Gastrocnemius medialis (tissue), 4 donors: Measurements from ENCODE around the gene TTN. TPM values are rescaled to one million over a fixed set of nuclear protein-coding genes. Genes with fewer than 3 reads are reported as not detected.

Experiments
- ATAC-seq, 2 donors: fragments of 150-250 bp; one replicate each; pipeline ENCODE4 v1.9.1; 2016
- DNase-seq, 2 donors: peaks; one replicate each; pipeline ENCODE4 v3.0.0-alpha.2; 2019
- H3K27ac ChIP-seq, 4 donors: fragments of 200-600 bp; sonication (generic); 1 replicate in 1 of 4; 2 replicates in 3 of 4; pipeline ENCODE4 v1.5.1; 2016 to 2018; ENCODE audit warnings: mild to moderate bottlenecking in 2 of 4, moderate library complexity in 1 of 4
- H3K27me3 ChIP-seq, 3 donors: fragments of 200-600 bp; sonication (generic) in 2 of 3; 1 replicate in 1 of 3; 2 replicates in 2 of 3; pipeline versions ENCODE4 v1.5.1 to v1.6.0; 2016 to 2019; ENCODE audit warnings: mild to moderate bottlenecking in 1 of 3, moderate library complexity in 1 of 3
- H3K36me3 ChIP-seq, 2 donors: fragments of 200-600 bp; sonication (generic) in 1 of 2; one replicate each; pipeline ENCODE4 v1.5.1; 2017 to 2018
- H3K4me1 ChIP-seq, 2 donors: fragments of 200-600 bp; sonication (generic) in 1 of 2; one replicate each; pipeline ENCODE4 v1.5.1; 2016 to 2017; ENCODE audit warnings: mild to moderate bottlenecking in 2 of 2
- H3K4me3 ChIP-seq, 4 donors: fragments of 200-600 bp; sonication (generic) in 3 of 4; 1 replicate in 1 of 4; 2 replicates in 3 of 4; pipeline ENCODE4 v1.5.1; 2016 to 2019; ENCODE audit warnings: mild to moderate bottlenecking in 2 of 4
- H3K9me3 ChIP-seq, 3 donors: fragments of 200-600 bp; sonication (generic) in 2 of 3; 1 replicate in 1 of 3; 2 replicates in 2 of 3; pipeline ENCODE4 v1.5.1; 2016 to 2019
- POLR2A ChIP-seq, 2 donors: fragments of 450-650 bp; IDR thresholded peaks; one replicate each; pipeline ENCODE4 v1.6.1; 2017; ENCODE audit warnings: antibody characterized with exemption in 2 of 2, mild to moderate bottlenecking in 2 of 2, moderate library complexity in 2 of 2
- in situ Hi-C, 4 donors: fragments of 200-750 bp; cut with MboI; loops; one replicate each; pipeline versions ENCODE4 v1.15.0 to v1.8.0; 2017; ENCODE audit warnings: low sequenced_read_pairs in 4 of 4
- intact Hi-C: fragments of 100-400 bp; cut with DNase I; formaldehyde crosslinking; loops from one replicate; pipeline ENCODE4 v1.15.1; 2023; ENCODE audit warnings: low total_unique reads
- total RNA-seq, 4 donors: library from RNA; depleted of rRNA; stranded (reverse); fragments of >200 nt; gene quantifications; one replicate each; pipeline versions ENCODE4 v1.1.0 to v1.2.3, GENCODE V29; 2016
- TF ChIP-seq, protein P1 (sequence below), 5 experiments: fragments of 450-650 bp in 3 of 5; fragments of 200-600 bp in 2 of 5; sonication (generic) in 2 of 5; IDR thresholded peaks in 4 of 5; conservative IDR thresholded peaks in 1 of 5; 1 replicate in 4 of 5; 2 replicates in 1 of 5; pipeline ENCODE4 v1.5.1; 2016 to 2019; ENCODE audit warnings: antibody characterized with exemption in 5 of 5, mild to moderate bottlenecking in 3 of 5, moderate library complexity in 3 of 5

The TTN gene
- total RNA-seq, 4 donors from 2014 or later: 4,552 to 9,701 (median 7,268) TPM

- TF ChIP-seq, protein P1, sequence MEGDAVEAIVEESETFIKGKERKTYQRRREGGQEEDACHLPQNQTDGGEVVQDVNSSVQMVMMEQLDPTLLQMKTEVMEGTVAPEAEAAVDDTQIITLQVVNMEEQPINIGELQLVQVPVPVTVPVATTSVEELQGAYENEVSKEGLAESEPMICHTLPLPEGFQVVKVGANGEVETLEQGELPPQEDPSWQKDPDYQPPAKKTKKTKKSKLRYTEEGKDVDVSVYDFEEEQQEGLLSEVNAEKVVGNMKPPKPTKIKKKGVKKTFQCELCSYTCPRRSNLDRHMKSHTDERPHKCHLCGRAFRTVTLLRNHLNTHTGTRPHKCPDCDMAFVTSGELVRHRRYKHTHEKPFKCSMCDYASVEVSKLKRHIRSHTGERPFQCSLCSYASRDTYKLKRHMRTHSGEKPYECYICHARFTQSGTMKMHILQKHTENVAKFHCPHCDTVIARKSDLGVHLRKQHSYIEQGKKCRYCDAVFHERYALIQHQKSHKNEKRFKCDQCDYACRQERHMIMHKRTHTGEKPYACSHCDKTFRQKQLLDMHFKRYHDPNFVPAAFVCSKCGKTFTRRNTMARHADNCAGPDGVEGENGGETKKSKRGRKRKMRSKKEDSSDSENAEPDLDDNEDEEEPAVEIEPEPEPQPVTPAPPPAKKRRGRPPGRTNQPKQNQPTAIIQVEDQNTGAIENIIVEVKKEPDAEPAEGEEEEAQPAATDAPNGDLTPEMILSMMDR (IDR thresholded peaks at IDR 0.05 in 4 of 5, conservative IDR thresholded peaks at IDR 0.05 in 1 of 5): no peak
- no peak for TF ChIP-seq POLR2A (IDR thresholded peaks at IDR 0.05)
- H3K27ac ChIP-seq: peak overlapping the region in 3 of 4 donors; percentile 23 to 79 (median 41)
- peaks cover 74 to 80% of the 10 kb centered on the region in 2 donors for H3K4me1 ChIP-seq
- ATAC-seq: no peak
- intact Hi-C loops: loop anchor here (5.0 kb wide), 2 partner anchors 38 to 68 kb away; no protein-coding TSS in a partner anchor
- H3K27me3 ChIP-seq: no peaks in the 10 kb centered on the region
- in situ Hi-C loops: no loop called here
- H3K4me3 ChIP-seq: no peak overlapping the region
- DNase-seq: no peak
- H3K9me3 ChIP-seq: no peaks in the 10 kb centered on the region
- H3K36me3 ChIP-seq: peaks cover 0 to 100% of the 10 kb centered on the region in 2 donors
Measured at GRCh38 chr2:178733975-178734374, 73.2 kb downstream of the TTN start.

GRCh38 chr2:178732913-178733312, 74.3 kb downstream of the TTN start:
- intact Hi-C loops: loop anchor here (5.0 kb wide), 2 partner anchors 39 to 69 kb away; no protein-coding TSS in a partner anchor
- H3K27ac ChIP-seq: peak overlapping the region in 3 of 4 donors; percentile 23 to 79 (median 34)
- peak in 1 of 2 donors; percentile 68 for DNase-seq

DNA sequence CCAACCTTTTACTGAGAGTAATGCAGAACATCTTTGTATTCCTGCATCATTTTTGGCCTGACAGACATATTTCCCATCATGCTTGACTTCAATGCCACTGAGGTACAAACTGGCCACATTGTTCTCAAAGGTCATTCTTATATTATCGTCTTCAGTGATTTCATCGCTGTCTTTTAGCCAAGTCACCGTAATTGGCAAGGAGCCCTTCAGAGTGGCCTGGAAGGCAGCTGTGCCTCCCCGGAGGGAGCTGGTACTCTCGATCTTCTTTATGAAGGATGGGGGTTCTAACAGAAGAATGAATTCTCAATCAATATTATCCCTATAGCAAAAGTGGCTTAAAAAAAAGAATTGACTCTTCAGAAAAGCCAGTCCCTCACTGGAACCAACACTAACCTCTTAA, 75.9 kb downstream of the TTN start:
- DNase-seq (peak in 1 of 2 donors; percentile 64), ATAC-seq (peak; percentile 37 to 51)
- H3K9me3 ChIP-seq: no peaks in the 10 kb centered on the region
- in situ Hi-C loops (no loop called here), intact Hi-C loops (loop anchor here (5.0 kb wide), 2 partner anchors 41 to 71 kb away; no protein-coding TSS in a partner anchor)
- peaks cover 69 to 77% of the 10 kb centered on the region in 2 donors for H3K4me1 ChIP-seq
- peaks cover 4 to 100% of the 10 kb centered on the region in 2 donors for H3K36me3 ChIP-seq
- TF ChIP-seq POLR2A (IDR thresholded peaks at IDR 0.05): no peak
- TF ChIP-seq, protein P1 (IDR thresholded peaks at IDR 0.05 in 4 of 5, conservative IDR thresholded peaks at IDR 0.05 in 1 of 5): no peak
- H3K4me3 ChIP-seq: no peak overlapping the region
- H3K27me3 ChIP-seq: no peaks in the 10 kb centered on the region
- peak overlapping the region; percentile 61 to 79 (median 70) for H3K27ac ChIP-seq

More at GRCh38 chr2:178732913-178733312, 74.3 kb downstream of the TTN start:
- Histone ChIP-seq H3K9me3 (no peaks in the 10 kb centered on the region), H3K4me3 (no peak overlapping the region), H3K36me3 (peaks cover 0 to 100% of the 10 kb centered on the region in 2 donors), H3K4me1 (peaks cover 68 to 81% of the 10 kb centered on the region in 2 donors), H3K27me3 (no peaks in the 10 kb centered on the region)
- peak; percentile 44 to 58 for ATAC-seq
- in situ Hi-C loops: no loop called here
- TF ChIP-seq, protein P1 (IDR thresholded peaks at IDR 0.05 in 4 of 5, conservative IDR thresholded peaks at IDR 0.05 in 1 of 5): no peak
- TF ChIP-seq POLR2A (IDR thresholded peaks at IDR 0.05): no peak

DNA sequence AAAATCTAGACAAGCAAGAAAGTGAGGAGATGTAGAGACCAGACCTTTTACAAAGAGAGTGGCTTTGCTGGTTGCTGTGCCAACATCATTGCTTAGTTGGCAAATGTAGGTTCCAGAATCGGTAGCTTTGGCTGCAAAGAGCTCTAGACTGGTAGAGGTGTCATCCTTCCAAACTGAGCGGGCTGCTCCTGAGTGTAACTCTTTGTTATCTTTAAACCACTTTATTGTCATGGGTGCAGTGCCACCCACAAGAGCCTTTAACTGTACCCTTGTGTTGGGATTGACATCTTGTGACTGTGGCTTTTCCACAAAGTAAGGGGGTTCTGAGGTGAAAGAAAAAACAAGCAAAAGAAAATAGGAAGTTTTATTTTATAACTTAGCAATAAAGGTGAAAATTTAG, 77.2 kb downstream of the TTN start:
- DNase-seq: no peak
- ATAC-seq: no peak
- no peak for TF ChIP-seq POLR2A (IDR thresholded peaks at IDR 0.05)
- TF ChIP-seq, protein P1 (IDR thresholded peaks at IDR 0.05 in 4 of 5, conservative IDR thresholded peaks at IDR 0.05 in 1 of 5): no peak
- Histone ChIP-seq H3K36me3 (peaks cover 7 to 100% of the 10 kb centered on the region in 2 donors), H3K27me3 (no peaks in the 10 kb centered on the region), H3K27ac (peak overlapping the region; percentile 61 to 79 (median 70)), H3K4me3 (no peak overlapping the region), H3K9me3 (no peaks in the 10 kb centered on the region), H3K4me1 (peaks cover 62 to 72% of the 10 kb centered on the region in 2 donors)
- intact Hi-C loops (loop anchor here (5.0 kb wide), 2 partner anchors 42 to 72 kb away; no protein-coding TSS in a partner anchor), in situ Hi-C loops (no loop called here)
